BLaER1 (cell line): ENCODE data around the gene PRKCQ.

Source experiments
- H3K27ac ChIP-seq: shearing (Covaris generic); formaldehyde crosslinking; 2 replicates; pipeline ENCODE4 v1.8.1; 2022
- H3K27me3 ChIP-seq: shearing (Covaris generic); formaldehyde crosslinking; 2 replicates; pipeline ENCODE4 v1.8.1; 2022
- H3K36me3 ChIP-seq: shearing (Covaris generic); formaldehyde crosslinking; 2 replicates; pipeline ENCODE4 v1.8.1; 2022
- H3K4me1 ChIP-seq: shearing (Covaris generic); formaldehyde crosslinking; 2 replicates; pipeline ENCODE4 v1.8.1; 2022
- H3K4me2 ChIP-seq: shearing (Covaris generic); formaldehyde crosslinking; 2 replicates; pipeline ENCODE4 v1.8.1; 2022
- H3K4me3 ChIP-seq: shearing (Covaris generic); formaldehyde crosslinking; 2 replicates; pipeline ENCODE4 v1.8.1; 2022
- H3K9ac ChIP-seq: shearing (Covaris generic); formaldehyde crosslinking; 2 replicates; pipeline ENCODE4 v1.8.1; 2022
- H3K9me3 ChIP-seq: shearing (Covaris generic); formaldehyde crosslinking; 2 replicates; pipeline ENCODE4 v1.8.1; 2022
- H4K20me1 ChIP-seq: shearing (Covaris generic); formaldehyde crosslinking; 2 replicates; pipeline ENCODE4 v1.8.1; 2022
- Cebpa-rat ChIP-seq: shearing (Covaris generic); IDR thresholded peaks from 2 replicates; pipeline ENCODE4 v1.8.1; 2022

PRKCQ gene

DNA sequence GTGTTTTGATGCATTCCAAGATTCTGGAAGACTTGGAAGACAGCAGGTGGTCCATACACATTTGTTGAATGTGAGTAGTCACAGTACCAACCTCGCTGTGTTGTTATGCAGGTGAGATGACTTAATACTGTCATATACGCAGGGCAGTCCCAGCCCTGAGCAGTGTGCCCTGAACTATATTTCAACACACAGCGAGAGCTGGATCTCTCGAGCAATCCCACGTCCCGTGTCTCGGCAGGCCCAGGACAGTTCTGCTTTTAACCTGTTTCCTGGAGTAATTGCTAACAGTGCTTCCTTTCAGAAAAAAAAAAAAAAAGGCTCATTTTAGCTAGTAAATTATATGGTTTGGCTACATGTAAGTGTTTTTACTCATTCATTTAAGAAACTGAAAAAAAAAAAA is 179.7 kb downstream of the PRKCQ start:
- no peaks in the 10 kb centered on the region for H4K20me1 ChIP-seq
- no peaks in the 10 kb centered on the region for H3K36me3 ChIP-seq
- H3K4me3 ChIP-seq = no peak overlapping the region
- H3K9ac ChIP-seq = no peak overlapping the region
- H3K4me1 ChIP-seq = peaks cover 29% of the 10 kb centered on the region
- peaks cover 6% of the 10 kb centered on the region for H3K9me3 ChIP-seq
- no peak for TF ChIP-seq Cebpa-rat
- peaks cover 12% of the 10 kb centered on the region; the same call in 1 of the 2 replicates for H3K27me3 ChIP-seq
- H3K4me2 ChIP-seq = peak overlapping the region; percentile 54; the same call in 1 of the 2 replicates
- H3K27ac ChIP-seq = no peak overlapping the region

DNA sequence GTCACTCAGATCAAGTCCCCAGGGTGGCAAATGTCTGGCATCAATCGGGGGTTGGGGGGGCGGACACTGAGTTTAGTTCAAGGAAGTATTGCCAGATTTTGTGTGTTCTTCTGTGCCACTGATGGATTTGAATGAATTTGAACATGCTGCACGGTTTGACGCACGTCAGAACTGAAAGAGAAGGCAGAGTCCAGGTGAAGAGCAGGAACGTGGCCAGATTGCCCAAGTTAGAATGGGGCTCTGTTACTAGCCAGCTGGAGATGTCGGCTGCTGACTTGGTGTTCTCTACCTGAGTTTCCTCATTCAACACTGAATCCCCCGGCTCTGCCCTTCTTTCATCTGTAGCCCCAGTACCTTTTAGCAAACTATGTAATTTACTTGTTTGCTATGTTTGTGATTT is 180.2 kb downstream of the PRKCQ start:
- H3K4me3 ChIP-seq = no peak overlapping the region
- peak overlapping the region; percentile 54 for H3K4me2 ChIP-seq
- H3K9me3 ChIP-seq = peaks cover 8% of the 10 kb centered on the region
- no peak overlapping the region for H3K27ac ChIP-seq
- H3K9ac ChIP-seq = no peak overlapping the region
- TF ChIP-seq Cebpa-rat = no peak
- H4K20me1 ChIP-seq = no peaks in the 10 kb centered on the region
- no peaks in the 10 kb centered on the region for H3K36me3 ChIP-seq
- H3K27me3 ChIP-seq = peaks cover 12% of the 10 kb centered on the region; the same call in 1 of the 2 replicates
- peaks cover 29% of the 10 kb centered on the region for H3K4me1 ChIP-seq

DNA sequence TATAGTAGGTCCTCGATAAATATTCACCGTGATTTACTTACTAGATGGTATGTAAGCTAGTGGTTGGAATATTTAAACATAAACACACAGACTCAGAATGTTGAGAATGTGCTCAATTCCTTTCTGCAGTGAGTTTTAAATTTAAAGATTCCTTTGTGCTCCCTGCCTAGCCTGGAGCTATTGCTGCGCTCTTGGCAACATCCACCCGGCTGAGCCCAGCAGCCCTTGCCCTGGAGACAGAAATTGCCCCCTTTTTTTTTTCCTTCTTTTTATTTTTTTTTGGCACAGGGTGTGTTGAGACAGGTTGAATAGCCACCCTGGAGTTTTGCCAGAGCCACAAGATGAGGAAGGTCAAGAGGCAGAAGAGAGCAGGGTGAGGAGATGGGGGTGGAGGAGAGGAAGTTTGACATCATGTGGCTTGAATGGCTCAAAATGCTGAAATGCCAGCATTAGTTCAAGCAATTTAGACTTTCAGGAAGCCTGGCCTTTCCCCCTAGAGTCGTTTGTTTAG is 180.8 kb downstream of the PRKCQ start:
- Histone ChIP-seq H3K9me3 (peaks cover 8% of the 10 kb centered on the region), H3K36me3 (no peaks in the 10 kb centered on the region), H4K20me1 (no peaks in the 10 kb centered on the region), H3K4me3 (no peak overlapping the region), H3K4me1 (peaks cover 35% of the 10 kb centered on the region), H3K9ac (no peak overlapping the region), H3K27me3 (peaks cover 12% of the 10 kb centered on the region; the same call in 1 of the 2 replicates), H3K4me2 (peak overlapping the region; percentile 54), H3K27ac (no peak overlapping the region)
- TF ChIP-seq Cebpa-rat = no peak

DNA sequence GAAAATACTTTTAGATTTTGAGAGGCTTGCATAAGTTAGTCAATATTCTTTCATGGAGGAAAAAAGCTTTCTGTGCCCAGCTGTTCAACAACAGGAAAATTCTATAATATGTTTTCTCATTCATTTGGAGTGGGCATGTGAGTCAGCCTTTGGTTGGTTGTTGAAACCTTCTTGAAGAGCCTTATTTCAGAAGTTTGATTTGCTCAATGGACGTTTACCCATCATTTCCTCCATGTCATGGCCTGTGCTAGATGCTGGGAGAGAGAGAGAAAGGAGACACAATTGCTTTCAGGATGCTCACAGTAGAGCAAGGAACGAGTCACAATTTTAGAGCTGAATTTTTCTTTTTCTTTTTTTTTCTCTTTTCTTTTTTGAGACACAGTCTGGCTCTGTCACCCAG is 181.7 kb downstream of the PRKCQ start:
- Histone ChIP-seq H3K36me3 (no peaks in the 10 kb centered on the region), H4K20me1 (no peaks in the 10 kb centered on the region), H3K4me1 (peaks cover 40% of the 10 kb centered on the region), H3K27me3 (peaks cover 12% of the 10 kb centered on the region; the same call in 1 of the 2 replicates), H3K27ac (no peak overlapping the region), H3K9me3 (peaks cover 8% of the 10 kb centered on the region), H3K4me3 (no peak overlapping the region), H3K9ac (no peak overlapping the region), H3K4me2 (no peak overlapping the region)
- TF ChIP-seq Cebpa-rat = no peak

DNA sequence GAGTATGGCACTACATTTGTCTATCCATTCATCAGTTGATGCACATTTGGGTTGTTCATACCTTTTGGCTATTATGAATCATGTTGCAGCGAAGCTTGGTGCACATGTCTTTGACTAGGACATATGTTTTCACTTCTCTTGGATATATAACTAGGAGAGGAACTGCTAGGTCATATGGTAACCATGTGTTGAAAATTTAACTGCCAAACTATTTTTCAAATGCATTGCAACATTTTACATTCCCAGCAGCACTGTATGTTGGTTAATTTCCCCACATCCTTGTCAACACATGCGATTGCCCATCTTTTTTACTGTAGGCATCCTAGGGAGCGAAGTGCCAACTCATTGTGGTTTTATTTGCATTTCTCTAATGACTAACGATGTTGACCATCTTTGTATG is 183.4 kb downstream of the PRKCQ start:
- Histone ChIP-seq H3K36me3 (no peaks in the 10 kb centered on the region), H3K27ac (no peak overlapping the region), H3K4me2 (no peak overlapping the region), H3K4me1 (peaks cover 40% of the 10 kb centered on the region), H3K9ac (no peak overlapping the region), H3K9me3 (peaks cover 8% of the 10 kb centered on the region), H4K20me1 (no peaks in the 10 kb centered on the region), H3K27me3 (peaks cover 12% of the 10 kb centered on the region; the same call in 1 of the 2 replicates), H3K4me3 (no peak overlapping the region)
- no peak for TF ChIP-seq Cebpa-rat

DNA sequence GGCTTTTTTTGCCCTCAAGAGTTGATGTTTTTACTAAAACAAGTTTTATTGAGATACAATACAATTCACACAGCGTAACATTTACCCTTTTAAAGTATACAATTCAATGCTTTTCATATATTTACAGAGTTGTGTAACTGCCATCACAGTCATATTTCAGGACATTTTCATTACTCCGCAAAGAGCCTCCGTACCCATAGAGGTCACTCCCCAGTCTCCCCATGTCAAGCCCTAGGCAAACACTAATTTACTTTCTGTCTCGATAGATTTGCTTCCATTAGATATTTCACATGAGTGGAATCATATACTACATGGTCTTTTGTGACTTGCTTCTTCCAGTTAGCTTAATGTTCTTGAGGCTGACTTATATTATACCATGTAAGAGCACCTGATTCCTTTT is 183.8 kb downstream of the PRKCQ start:
- peaks cover 8% of the 10 kb centered on the region for H3K9me3 ChIP-seq
- H3K36me3 ChIP-seq = no peaks in the 10 kb centered on the region
- H3K27ac ChIP-seq = no peak overlapping the region
- no peak overlapping the region for H3K4me3 ChIP-seq
- H3K4me1 ChIP-seq = peaks cover 35% of the 10 kb centered on the region
- no peak overlapping the region for H3K4me2 ChIP-seq
- no peak overlapping the region for H3K9ac ChIP-seq
- H4K20me1 ChIP-seq = no peaks in the 10 kb centered on the region
- no peak for TF ChIP-seq Cebpa-rat
- H3K27me3 ChIP-seq = peaks cover 7% of the 10 kb centered on the region; the same call in 1 of the 2 replicates

DNA sequence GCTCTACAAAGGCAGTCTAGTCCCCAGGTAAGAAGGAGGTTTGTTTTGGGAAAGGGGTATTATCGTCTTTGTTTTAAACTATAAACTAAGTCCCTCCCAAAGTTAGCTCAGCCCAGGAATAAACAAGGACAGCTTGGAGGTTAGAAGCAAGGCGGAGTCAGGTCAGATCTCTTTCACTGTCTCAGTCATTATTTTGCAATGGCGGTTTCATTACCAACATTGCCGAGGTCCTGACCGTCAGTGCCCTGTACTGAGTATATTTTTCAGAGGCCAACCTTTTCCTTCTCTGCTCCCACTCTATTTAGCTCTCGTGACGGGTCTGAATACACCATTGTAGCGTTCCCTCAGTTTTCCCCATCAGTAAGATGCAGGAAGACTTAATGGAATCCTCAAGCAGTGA is 184.5 kb downstream of the PRKCQ start:
- peaks cover 14% of the 10 kb centered on the region for H3K9me3 ChIP-seq
- no peak overlapping the region for H3K9ac ChIP-seq
- no peaks in the 10 kb centered on the region for H3K36me3 ChIP-seq
- no peak overlapping the region for H3K27ac ChIP-seq
- no peak for TF ChIP-seq Cebpa-rat
- no peak overlapping the region for H3K4me3 ChIP-seq
- H3K4me1 ChIP-seq = peaks cover 30% of the 10 kb centered on the region
- H4K20me1 ChIP-seq = no peaks in the 10 kb centered on the region
- H3K4me2 ChIP-seq = no peak overlapping the region
- H3K27me3 ChIP-seq = peaks cover 1% of the 10 kb centered on the region; the same call in 1 of the 2 replicates

DNA sequence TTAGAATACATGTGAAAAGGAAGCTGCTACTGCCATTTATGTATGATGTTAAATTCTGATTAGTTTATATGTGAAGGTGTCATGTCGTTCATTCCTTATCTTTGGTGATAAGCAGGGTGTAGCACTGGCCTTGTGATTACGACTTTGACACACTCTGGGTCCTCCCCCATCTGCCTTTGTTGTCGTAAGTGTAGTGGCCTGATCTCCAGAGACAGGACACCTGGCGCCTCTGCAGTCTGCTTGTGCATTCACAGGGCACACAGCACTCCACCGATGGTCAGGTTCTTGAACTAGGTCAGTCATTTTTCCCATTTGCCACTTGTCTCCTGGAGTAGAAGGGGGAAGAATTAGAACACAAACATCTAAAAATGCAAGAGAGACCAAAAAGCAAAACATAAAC is 186.0 kb downstream of the PRKCQ start:
- H3K4me3 ChIP-seq = no peak overlapping the region
- H3K27ac ChIP-seq = no peak overlapping the region
- H3K4me2 ChIP-seq = no peak overlapping the region
- no peak overlapping the region for H3K9ac ChIP-seq
- peaks cover 21% of the 10 kb centered on the region for H3K4me1 ChIP-seq
- H4K20me1 ChIP-seq = no peaks in the 10 kb centered on the region
- H3K36me3 ChIP-seq = no peaks in the 10 kb centered on the region
- TF ChIP-seq Cebpa-rat = no peak
- peaks cover 27% of the 10 kb centered on the region for H3K9me3 ChIP-seq
- no peaks in the 10 kb centered on the region for H3K27me3 ChIP-seq

DNA sequence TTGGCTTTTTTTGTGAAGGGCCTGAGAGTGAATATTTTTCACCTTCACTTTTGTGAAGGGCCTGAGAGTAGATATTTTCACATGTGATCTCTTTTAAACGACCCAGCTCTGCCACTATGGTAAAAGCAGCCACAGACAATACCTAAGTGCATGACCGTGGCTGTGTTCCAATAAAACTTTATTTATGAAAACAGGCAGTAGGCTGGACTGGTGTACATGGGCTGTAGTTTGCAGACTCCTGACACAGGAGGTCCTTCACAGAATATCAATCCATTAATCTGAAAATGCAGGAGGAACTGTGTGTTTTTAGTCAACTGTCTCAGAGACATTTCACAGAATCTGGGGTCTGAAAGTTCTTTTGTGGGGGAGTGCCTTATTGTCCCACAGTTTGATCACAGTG is 186.9 kb downstream of the PRKCQ start:
- peaks cover 36% of the 10 kb centered on the region for H3K9me3 ChIP-seq
- H4K20me1 ChIP-seq = no peaks in the 10 kb centered on the region
- peaks cover 24% of the 10 kb centered on the region for H3K4me1 ChIP-seq
- no peak overlapping the region for H3K4me2 ChIP-seq
- no peaks in the 10 kb centered on the region for H3K36me3 ChIP-seq
- no peak overlapping the region for H3K4me3 ChIP-seq
- H3K27ac ChIP-seq = no peak overlapping the region
- H3K9ac ChIP-seq = no peak overlapping the region
- TF ChIP-seq Cebpa-rat = no peak
- H3K27me3 ChIP-seq = no peaks in the 10 kb centered on the region

DNA sequence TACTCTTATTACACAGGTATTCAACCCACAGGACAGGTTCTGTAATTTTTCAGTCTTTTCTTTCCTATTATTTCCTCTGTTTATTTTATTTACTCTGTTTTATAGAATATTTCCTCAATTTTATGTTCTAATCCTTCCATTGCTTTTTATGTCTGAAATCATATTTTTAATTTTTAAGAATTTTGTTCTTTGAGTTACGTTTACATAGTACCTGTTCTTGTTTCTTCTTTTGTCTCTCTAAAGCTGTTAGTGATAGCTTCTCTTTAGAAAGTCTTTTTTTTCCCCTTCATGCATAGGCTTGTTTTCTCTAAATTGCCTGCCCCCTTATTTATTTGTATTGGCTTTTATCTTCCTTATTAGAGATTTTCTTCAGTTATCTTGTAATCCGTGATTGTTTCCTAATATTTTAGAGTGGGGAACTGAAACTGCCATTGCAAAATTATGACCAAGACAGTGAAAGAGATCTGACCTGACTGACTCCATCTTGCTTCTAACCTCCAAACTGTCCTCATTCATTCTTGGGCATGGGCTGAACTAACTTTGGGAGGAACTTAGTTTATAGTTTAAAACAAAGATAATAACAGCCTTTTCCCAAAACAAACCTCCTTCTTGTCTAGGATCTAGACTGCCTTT is 189.7 kb downstream of the PRKCQ start:
- Histone ChIP-seq H3K27me3 (no peaks in the 10 kb centered on the region), H3K4me1 (peaks cover 24% of the 10 kb centered on the region), H3K9ac (no peak overlapping the region), H3K9me3 (peaks cover 38% of the 10 kb centered on the region), H3K4me2 (no peak overlapping the region), H3K36me3 (no peaks in the 10 kb centered on the region), H3K27ac (no peak overlapping the region), H3K4me3 (no peak overlapping the region), H4K20me1 (no peaks in the 10 kb centered on the region)
- no peak for TF ChIP-seq Cebpa-rat
